Subcutaneous abdominal adipose tissue (tissue), 5 donors: ENCODE data around the gene RTKN.
"Not testable (repeated sequence)": the region's sequence is repeated elsewhere in the genome, so short reads cannot be mapped to it uniquely, and the experiment has no call there.

ENCODE experiments used
- H3K27ac ChIP-seq: one replicate; pipeline ENCODE4 v1.7.0; 2013; ENCODE audit warnings: low read depth, mild to moderate bottlenecking, inconsistent platforms, low read length, moderate library complexity
- H3K27me3 ChIP-seq, 5 donors: one replicate each; pipeline ENCODE4 v1.7.0; 2013; ENCODE audit warnings: low read length in 5 of 5, inconsistent platforms in 1 of 5; ENCODE audit not compliant: control insufficient read depth in 5 of 5, insufficient read depth in 4 of 5
- H3K36me3 ChIP-seq, 5 donors: one replicate each; pipeline ENCODE4 v1.7.0; 2013; ENCODE audit warnings: low read length in 5 of 5; ENCODE audit not compliant: control insufficient read depth in 5 of 5, insufficient read depth in 5 of 5
- H3K4me1 ChIP-seq, 5 donors: one replicate each; pipeline ENCODE4 v1.7.0; 2013; ENCODE audit warnings: low read length in 5 of 5, mild to moderate bottlenecking in 3 of 5, moderate library complexity in 1 of 5; ENCODE audit not compliant: control insufficient read depth in 5 of 5, insufficient read depth in 5 of 5
- H3K4me3 ChIP-seq, 5 donors: one replicate each; pipeline ENCODE4 v1.7.0; 2013; ENCODE audit warnings: low read length in 5 of 5, low read depth in 1 of 5
- H3K9ac ChIP-seq, 5 donors: one replicate each; pipeline ENCODE4 v1.7.0; 2013; ENCODE audit warnings: low read length in 5 of 5, mild to moderate bottlenecking in 4 of 5, moderate library complexity in 3 of 5
- H3K9me3 ChIP-seq, 5 donors: one replicate each; pipeline ENCODE4 v1.7.0; 2013; ENCODE audit warnings: low read length in 5 of 5; ENCODE audit not compliant: control insufficient read depth in 5 of 5
- donor health status: healthy.
- donor health status: healthy.
- donor health status: healthy.
- donor health status: healthy.
- donor health status: healthy.

Gene RTKN

GRCh38 chr2:74461187-74462053 is 19.7 kb upstream of the RTKN start:
- H3K9me3 ChIP-seq = no peaks in the 10 kb centered on the region
- peaks cover 4 to 45% (median 38%) of the 10 kb centered on the region in 5 donors for H3K4me1 ChIP-seq

GRCh38 chr2:74460187-74460586 is 18.4 kb upstream of the RTKN start:
- peaks cover 8 to 47% (median 40%) of the 10 kb centered on the region in 5 donors for H3K4me1 ChIP-seq
- H3K27me3 ChIP-seq, H3K9me3 ChIP-seq, H3K27ac ChIP-seq, H3K9ac ChIP-seq, H3K4me3 ChIP-seq: not testable (repeated sequence)
- peaks cover 0 to 24% (median 21%) of the 10 kb centered on the region in 5 donors for H3K36me3 ChIP-seq

More at GRCh38 chr2:74461187-74462053, 19.7 kb upstream of the RTKN start:
- Histone ChIP-seq H3K36me3 (peaks cover 0 to 24% (median 21%) of the 10 kb centered on the region in 5 donors), H3K27ac (no peak overlapping the region), H3K9ac (no peak overlapping the region), H3K4me3 (no peak overlapping the region), H3K27me3 (no peaks in the 10 kb centered on the region)

- H3K4me3 ChIP-seq, H3K9me3 ChIP-seq, H3K9ac ChIP-seq, H3K27me3 ChIP-seq, H3K27ac ChIP-seq: not testable (repeated sequence)
- H3K36me3 ChIP-seq = peaks cover 0 to 24% (median 21%) of the 10 kb centered on the region in 5 donors
- peaks cover 11 to 46% (median 41%) of the 10 kb centered on the region in 5 donors for H3K4me1 ChIP-seq
These were observed 17.9 kb upstream of the RTKN start for GRCh38 chr2:74459503-74460118.

- H3K27me3 ChIP-seq = no peaks in the 10 kb centered on the region
- H3K9me3 ChIP-seq = no peaks in the 10 kb centered on the region
- peak overlapping the region; percentile 49 for H3K27ac ChIP-seq
- peaks cover 11 to 44% (median 39%) of the 10 kb centered on the region in 5 donors for H3K4me1 ChIP-seq
- H3K9ac ChIP-seq = peak overlapping the region in 4 of 5 donors; percentile 46 to 78 (median 68)
- H3K36me3 ChIP-seq = peaks cover 0 to 24% (median 21%) of the 10 kb centered on the region in 5 donors
- H3K4me3 ChIP-seq = peak overlapping the region; percentile 76 to 97 (median 86)
These were observed 17.2 kb upstream of the RTKN start for GRCh38 chr2:74458938-74459363.

- Histone ChIP-seq H3K27me3 (no peaks in the 10 kb centered on the region), H3K4me3 (peak within 1 kb of the TSS; percentile 83 to 97 (median 86)), H3K36me3 (peaks cover 0 to 24% (median 21%) of the 10 kb centered on the region in 5 donors), H3K9ac (peak within 1 kb of the TSS; percentile 68 to 89 (median 86)), H3K9me3 (no peaks in the 10 kb centered on the region), H3K4me1 (peaks cover 11 to 44% (median 39%) of the 10 kb centered on the region in 5 donors), H3K27ac (peak within 1 kb of the TSS; percentile 97)
These were observed 16.6 kb upstream of the RTKN start, which contains the start of gene WBP1 for GRCh38 chr2:74458132-74458937. TSS of gene WBP1 (plus strand) at chr2:74458438. CDS start at chr2:74458603, 165 bp downstream.

- Histone ChIP-seq H3K36me3 (peaks cover 0 to 18% (median 17%) of the 10 kb centered on the region in 5 donors), H3K4me1 (peaks cover 11 to 44% (median 39%) of the 10 kb centered on the region in 5 donors), H3K27ac (peak overlapping the region; percentile 97), H3K27me3 (no peaks in the 10 kb centered on the region), H3K9ac (peak overlapping the region; percentile 68 to 89 (median 86)), H3K9me3 (no peaks in the 10 kb centered on the region), H3K4me3 (peak overlapping the region; percentile 83 to 91 (median 86))
These were observed 15.9 kb upstream of the RTKN start for GRCh38 chr2:74457549-74458131.

GRCh38 chr2:74457129-74457548 is 15.4 kb upstream of the RTKN start:
- Histone ChIP-seq H3K27ac (peak overlapping the region; percentile 97), H3K27me3 (no peaks in the 10 kb centered on the region), H3K9me3 (no peaks in the 10 kb centered on the region), H3K9ac (peak overlapping the region in 4 of 5 donors; percentile 38 to 68 (median 53)), H3K4me3 (peak overlapping the region; percentile 68 to 88 (median 86)), H3K4me1 (peaks cover 11 to 44% (median 39%) of the 10 kb centered on the region in 5 donors), H3K36me3 (peaks cover 0 to 13% (median 12%) of the 10 kb centered on the region in 5 donors)

- Histone ChIP-seq H3K36me3 (no peaks in the 10 kb centered on the region), H3K4me3 (peak within 1 kb of the TSS; percentile 76 to 91 (median 87)), H3K27ac (peak within 1 kb of the TSS; percentile 79), H3K27me3 (no peaks in the 10 kb centered on the region), H3K9me3 (no peaks in the 10 kb centered on the region), H3K9ac (peak within 1 kb of the TSS; percentile 73 to 90 (median 82)), H3K4me1 (peaks cover 11 to 44% (median 39%) of the 10 kb centered on the region in 5 donors)
These were observed 13.1 kb upstream of the RTKN start, which contains the start of gene INO80B for GRCh38 chr2:74454654-74455511. TSS of gene INO80B (plus strand) at chr2:74455087. CDS start at chr2:74455117, 30 bp downstream.
